Umbilical cord (tissue), 2 donors: Measurements from ENCODE around the gene SLC2A5. TPM values are rescaled to one million over a fixed set of nuclear protein-coding genes. Genes with fewer than 3 reads are reported as not detected.
A peak's percentile ranks its signal among the peaks of the same experiment; 100 is the strongest.
"Not testable (repeated sequence)": the region's sequence is repeated elsewhere in the genome, so short reads cannot be mapped to it uniquely, and the experiment has no call there.

Experiments used
- DNase-seq: peaks from one replicate; pipeline ENCODE4 v3.0.0-alpha.2; 2015; ENCODE audit warnings: low spot score
- total RNA-seq: library from RNA; depleted of rRNA; stranded (reverse); fragments of >200 nt; gene quantifications from one replicate; pipeline ENCODE4 v1.2.3, GENCODE V29; 2014; ENCODE audit warnings: low replicate concordance; ENCODE audit not compliant: insufficient read depth

SLC2A5 gene
- total RNA-seq, 1 donor from 2014 or later, result 14.2 TPM

DNA sequence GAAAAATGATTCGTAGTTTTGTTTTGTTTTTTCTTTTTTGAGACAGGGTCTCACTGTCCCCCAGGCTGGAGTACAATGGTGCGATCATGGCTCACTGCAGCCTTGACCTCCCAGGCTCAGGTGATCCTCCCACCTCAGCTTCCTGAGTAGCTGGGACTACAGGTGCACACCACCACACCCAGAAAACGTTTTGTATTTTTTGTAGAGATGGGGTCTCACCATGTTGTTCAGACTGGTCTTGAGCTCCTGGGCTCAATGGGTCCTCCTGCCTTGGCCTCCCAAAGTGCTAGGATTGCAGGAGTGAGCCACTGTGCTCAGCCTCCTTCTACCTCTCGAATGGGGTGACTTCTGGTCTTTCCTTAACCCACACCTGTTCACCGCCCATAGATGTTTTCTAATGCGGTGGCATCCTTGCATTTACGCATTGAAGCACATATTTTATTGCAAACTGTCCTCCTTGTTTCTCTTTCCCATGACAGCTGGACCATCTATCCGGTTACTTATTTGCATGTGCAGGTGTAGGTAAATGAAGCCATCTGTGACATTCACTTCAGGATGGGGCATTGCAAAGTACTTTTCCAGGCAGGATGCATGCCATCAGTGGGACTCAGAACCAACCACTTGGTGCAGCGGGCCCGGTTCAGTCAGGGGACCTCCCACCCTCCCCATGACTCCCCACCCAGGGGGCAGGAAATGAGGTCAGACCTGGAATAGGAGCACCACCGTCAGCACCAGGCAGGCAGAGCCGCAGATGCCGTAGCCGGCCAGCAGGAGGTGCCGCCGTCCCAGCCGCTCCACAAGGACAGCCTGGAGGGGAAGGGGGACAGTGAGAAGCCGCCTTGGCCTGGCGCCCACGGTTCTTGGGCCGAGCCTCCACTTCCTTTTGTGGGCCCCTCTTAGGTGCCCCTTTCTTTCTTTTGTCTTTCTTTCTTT lies 59.7 kb downstream of the SLC2A5 start:
- DNase-seq, result no peak

DNA sequence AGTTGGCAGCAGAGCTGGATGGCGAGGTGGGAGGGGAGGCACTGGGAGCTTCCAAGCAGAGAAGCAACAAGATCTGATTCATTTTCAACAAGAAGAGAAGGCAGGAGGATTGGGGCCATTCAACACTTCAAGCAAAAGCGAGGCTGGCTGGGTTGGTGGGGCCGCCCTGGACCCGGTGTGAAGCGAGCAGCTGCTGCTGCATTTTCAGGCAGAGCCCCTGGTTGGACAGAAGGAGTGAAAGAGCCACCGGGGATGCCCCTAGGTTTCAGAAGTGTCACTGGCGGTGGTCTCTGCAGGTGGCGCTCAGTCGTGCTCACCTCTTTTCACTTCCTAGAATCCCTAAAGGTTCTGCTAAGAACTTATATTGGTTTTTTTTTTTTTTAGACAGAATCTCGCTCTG lies 61.2 kb downstream of the SLC2A5 start:
- DNase-seq, result no peak

DNA sequence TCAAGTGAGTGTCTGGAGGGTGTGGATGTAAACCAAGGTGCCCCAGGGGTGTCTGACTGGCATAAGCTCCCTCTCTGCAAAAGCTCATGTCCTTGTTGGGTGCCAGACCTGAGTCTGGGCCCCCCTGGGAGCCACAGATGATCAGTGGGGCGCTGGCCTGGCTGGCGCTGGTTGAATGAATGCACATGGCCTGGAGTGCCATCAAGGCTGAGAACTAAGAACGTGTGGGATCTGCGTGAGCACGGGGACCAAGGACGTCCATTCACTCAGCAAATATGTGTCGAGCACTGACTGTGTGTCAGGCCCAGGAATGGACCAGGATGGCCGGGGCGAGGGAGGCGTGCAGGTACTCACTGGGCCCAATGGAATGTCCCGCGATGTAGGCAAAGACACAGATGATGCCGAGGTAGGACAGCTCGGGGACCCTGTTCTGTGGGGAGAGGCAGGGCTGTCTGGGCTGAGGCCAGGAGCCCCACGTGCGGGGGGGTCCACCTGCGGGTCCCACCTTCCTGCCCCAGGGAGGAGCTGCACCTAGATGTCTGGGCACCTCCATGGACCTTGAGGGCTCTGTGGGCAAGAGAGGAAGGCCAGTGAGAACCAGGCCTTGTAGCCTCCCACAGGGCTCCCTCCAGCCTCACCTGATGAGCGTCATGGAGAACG lies 62.3 kb downstream of the SLC2A5 start:
- DNase-seq, result no peak

DNA sequence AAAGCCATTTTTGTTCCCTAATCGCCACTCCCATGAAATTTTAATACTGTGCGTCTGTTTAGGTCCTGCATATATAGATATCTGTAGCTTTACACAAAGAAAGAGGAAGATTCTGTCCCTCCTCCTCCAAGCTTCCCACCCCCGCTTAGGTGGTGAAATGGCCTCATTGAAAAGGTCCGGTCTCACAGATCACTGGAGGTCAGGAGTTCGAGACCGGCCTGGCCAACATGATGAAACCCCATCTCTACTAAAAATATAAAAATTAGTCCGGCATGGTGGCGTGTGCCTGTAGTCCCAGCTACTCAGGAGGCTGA lies 64.1 kb downstream of the SLC2A5 start:
- no peak for DNase-seq

DNA sequence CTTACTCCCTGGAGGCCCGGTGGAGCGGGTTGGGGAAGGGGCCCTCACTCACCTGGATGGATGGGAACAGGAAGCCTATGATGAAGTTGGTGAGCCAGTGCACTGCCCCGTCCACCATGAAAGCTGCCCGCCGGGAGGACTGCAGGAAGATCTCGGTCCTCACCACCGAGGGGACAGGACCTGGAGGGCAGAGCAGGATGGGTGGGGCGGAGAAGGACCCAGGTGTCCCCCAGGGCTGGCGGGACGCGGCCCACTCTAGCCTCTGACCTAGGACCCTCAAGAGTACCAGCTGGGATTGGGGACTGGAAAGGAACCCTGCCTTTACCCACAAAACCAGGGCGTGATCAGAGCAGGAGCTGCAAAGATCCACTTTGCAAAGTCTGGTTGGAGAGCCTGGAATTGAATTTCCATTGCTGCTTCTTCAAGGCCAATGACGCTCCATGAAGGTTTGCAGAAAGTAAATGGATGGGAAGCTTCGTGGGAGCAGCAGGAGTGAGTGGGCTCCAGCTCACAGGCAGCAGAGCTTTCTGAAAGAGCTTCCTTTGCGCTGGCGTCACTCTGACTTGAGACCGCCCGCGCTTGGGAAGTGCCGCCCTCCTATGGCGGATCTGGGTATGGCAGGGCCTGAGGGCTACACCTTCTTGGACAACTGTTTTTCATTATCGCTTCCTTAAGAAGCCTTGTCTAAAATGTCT lies 64.6 kb downstream of the SLC2A5 start:
- DNase-seq, result peak; percentile 82

DNA sequence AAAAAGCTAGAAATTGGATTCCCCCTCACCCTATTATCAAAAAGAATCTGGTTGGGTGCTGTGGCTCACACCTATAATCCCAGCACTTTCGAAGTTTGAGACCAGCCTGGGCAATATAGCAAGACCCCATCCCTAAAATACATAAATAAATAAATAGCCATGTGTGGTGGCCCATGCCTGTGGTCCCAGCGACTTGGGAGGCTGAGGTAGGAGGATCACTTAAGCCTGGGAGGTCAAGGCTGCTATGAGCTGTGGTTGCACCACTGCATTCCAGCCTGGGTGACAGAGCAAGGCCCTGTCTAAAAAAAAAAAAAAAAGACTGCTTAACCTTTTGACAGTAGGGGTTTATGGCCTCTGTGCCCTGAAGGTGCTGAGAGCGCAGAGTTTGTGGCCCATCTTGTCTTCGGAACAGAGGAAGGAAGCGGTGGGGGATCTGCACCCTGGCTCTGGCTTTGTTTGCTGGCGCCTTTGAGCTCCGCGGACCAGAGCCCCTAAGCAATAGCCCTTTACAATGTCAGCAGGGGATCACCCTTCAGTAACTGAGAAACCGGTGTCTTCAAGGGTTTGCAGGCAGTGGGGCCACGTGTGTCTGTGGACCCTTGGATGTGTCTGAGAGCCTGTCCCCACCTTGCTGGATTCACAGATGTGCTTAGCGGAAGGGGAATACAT lies 65.3 kb downstream of the SLC2A5 start:
- DNase-seq, result no peak

DNA sequence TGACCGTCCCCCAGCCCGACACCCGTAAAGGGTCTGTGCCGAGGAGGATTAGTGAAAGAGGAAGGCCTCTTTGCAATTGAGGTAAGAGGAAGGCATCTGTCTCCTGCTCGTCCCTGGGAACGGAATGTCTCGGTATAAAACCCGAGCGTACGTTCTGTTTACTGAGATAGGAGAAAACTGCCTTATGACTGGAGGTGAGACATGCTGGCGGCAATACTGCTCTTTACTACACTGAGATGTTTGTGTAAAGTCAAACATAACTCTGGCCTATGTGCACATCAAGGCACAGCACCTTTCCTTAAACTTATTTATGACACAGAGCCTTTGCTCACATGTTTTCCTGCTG lies 67.2 kb downstream of the SLC2A5 start:
- DNase-seq, result not testable (repeated sequence)

DNA sequence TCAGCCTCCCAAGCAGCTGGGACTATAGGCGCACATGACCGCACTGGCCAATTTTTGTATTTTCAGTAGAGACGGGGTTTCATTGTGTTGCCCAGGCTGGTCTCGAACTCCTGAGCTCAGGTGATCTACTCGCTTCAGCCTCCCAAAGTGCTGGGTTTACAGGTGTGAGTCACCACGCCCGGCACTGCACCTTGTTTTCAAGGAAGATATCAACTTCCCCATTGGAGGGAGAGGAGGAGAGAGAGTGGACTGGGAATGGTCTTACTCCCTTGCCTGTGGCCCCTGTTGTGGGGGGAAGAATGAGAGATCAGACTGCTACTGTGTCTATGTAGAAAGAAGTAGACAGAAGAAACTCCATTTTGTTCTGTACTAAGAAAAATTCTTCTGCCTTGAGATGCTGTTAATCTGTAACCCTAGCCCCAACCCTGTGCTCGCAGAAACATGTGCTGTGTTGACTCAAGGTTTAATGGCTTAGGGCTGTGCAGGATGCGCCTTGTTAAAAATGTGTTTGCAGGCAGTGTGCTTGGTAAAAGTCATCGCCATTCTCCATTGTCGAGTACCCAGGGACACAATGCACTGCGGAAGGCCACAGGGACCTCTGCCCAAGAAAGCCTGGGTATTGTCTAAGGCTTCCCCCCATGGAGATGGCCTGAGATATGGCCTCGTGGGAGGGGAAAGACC lies 67.8 kb downstream of the SLC2A5 start:
- peak; percentile 19 for DNase-seq

DNA sequence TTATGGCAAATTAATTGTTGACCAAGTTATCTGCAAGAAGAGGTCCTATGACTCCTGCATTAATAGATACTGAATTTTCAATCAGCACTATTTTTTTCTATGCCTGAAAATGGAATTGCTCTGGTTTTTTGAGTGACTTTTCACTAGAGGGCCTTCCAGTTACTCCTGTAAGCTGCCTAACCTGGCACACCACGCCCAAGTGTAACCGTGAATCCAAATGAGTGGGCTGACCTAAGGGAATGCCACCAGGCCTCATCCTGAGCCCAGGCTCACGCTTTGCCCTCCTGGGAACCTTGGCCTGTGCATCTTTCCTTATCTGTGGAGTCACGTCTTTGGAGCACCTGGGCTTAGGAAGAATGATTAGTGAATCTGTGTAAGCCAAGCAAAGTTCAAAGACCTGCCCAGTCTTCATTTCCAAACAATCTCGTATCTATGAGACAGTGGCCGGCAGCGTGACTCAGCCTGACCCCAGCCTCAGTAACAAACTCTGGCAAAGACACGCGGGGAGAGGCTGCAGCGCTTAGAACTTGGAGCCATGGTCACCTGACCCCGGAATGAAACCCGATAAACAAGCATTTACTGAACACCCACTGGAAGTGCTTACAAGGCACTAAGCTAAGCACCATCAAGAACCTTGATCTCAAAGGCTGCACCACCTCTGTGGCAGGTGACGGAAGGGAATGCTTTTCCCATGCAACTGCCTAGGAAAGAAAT lies 75.3 kb downstream of the SLC2A5 start:
- DNase-seq, result not testable (repeated sequence)

DNA sequence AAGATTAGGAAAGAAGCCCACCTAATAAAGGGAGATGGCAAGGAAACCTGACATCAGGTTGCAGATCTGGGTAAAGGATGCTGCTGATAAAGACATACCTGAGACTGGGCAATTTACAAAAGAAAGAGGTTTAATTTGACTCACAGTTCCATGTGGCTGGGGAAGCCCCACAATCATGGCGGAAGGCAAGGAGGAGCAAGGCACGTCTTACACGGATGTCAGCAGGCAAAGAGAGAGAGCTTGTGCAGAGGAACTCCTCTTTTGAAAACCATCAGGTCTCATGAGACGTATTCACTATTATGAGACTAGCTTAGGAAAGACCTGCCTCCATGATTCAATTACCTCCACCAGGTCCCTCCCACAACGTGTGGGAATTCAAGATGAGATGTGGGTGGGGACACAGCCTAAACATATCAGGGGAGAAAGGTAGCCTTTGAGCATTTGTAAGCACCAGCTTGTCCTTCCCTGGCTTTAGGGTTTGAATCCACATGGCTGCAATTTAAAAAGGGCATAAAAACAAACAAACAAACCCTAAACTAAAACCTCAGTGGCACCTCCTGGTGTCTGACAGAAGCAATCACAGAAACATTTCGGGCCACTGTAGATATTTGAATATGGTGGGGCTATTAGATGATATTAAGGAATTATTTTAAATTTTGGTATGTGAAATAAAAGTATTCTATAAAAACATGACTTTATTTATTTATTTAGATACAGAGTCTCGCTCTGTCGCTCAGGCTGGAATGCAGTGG lies 76.3 kb downstream of the SLC2A5 start:
- no peak for DNase-seq

DNA sequence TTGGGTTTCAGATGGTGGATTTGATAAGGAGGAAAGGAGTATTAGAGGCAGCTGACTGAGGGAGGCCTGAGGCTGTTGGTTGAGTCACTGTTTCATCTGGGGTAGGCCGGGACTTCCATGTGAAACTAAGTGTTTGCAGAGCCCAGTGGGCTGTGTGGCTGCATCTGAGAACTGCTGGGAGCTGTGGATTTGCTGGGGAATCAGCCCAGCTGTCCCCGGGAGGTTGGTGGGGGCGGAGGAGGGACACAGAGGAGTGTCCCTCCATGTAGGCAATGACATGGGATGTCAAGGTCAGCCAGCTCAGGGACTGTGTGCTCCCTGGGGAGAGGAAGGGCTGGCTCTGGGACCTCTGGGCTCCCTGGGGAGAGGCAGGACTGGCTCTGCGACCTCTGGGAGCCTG lies 79.6 kb downstream of the SLC2A5 start:
- DNase-seq, result no peak

DNA sequence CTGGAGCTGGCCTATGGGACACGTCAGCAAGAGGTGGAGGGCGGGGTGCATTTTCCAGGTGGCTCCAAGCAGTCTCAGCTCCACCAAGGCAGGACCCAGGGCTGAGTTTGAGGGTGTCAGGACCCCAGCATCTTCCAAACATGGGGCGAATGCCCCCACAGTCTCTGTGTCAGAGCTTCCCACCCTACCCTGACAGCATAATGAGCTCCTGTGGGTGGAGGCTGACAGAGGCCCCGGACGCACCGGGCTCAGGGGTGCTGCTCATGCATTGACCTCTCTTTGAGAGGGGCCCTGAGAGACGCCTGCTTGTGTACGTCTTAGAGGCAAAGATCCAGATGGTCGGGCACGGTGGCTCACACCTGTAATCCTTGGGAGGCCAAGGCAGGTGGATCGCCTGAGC lies 80.4 kb downstream of the SLC2A5 start:
- DNase-seq, result no peak

DNA sequence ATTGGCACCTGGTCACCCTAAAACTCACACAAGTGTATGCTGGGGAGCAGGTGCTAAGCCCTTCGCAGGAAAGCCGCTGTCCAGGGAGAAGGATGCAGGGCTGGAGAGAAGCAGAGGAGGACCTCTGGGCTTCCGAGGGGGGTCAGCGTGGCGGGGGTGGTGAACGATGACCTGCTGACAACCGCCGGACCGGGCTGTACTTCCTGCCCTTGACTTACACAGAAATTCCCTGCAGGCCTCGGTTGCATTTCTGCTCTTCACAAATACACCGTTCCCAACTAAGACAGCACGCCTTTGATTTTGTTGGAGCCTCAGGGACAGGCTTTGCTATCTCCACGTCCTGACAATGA lies 80.8 kb downstream of the SLC2A5 start:
- DNase-seq, result no peak

DNA sequence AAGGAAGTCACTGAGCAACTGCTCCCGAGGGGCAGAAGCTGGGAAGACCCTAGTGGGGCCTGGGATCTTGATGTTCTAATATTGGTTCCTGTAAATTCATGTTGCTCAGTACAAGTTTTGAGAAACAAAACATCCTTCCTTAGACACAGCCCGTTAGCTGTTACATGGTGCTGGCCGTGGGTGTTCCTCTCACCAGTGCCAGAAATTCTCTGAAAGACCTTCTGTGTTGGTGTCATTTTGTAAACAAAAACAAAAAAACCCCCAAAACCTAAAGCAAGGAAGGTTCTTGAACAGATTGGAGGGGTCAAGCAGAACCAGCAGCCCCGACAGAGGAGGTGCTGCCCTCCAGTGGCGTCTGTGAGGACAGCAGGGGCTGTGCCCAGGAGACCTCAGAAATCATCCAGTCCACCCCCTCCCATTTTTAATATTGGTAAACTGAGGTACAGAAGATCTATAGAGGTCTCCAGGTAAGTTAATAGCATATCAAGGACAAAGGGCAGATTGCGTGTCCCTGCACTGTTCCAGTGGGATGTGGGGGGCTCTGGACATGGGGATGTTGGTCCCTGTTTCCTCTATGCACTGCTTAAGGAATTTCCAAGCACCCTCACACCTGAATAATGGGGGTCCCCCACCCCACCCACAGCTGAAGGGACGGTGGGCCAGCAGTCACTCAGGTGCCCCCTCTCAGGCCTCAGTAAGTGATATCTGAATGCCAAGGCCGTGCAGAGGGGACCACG lies 81.4 kb downstream of the SLC2A5 start:
- DNase-seq, result peak; percentile 23

DNA sequence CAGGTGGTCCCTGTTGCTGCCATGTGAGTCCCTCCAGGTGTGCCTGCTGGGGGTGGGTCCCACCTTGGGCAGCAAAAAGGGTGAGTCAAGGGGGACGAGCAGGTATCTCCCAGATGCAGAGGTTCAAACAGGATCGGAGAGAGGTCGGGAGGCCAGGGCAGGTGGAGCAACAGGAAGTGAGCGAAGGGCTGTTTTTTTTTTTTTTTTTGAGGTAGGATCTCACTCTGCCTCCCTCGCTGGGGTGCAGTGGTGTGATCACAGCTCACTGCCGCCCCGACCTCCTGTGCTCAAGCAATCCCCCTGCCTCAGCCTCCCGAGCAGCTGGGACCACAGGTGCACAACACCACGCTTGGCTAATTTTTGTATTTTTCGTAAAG lies 82.6 kb downstream of the SLC2A5 start:
- DNase-seq, result no peak

DNA sequence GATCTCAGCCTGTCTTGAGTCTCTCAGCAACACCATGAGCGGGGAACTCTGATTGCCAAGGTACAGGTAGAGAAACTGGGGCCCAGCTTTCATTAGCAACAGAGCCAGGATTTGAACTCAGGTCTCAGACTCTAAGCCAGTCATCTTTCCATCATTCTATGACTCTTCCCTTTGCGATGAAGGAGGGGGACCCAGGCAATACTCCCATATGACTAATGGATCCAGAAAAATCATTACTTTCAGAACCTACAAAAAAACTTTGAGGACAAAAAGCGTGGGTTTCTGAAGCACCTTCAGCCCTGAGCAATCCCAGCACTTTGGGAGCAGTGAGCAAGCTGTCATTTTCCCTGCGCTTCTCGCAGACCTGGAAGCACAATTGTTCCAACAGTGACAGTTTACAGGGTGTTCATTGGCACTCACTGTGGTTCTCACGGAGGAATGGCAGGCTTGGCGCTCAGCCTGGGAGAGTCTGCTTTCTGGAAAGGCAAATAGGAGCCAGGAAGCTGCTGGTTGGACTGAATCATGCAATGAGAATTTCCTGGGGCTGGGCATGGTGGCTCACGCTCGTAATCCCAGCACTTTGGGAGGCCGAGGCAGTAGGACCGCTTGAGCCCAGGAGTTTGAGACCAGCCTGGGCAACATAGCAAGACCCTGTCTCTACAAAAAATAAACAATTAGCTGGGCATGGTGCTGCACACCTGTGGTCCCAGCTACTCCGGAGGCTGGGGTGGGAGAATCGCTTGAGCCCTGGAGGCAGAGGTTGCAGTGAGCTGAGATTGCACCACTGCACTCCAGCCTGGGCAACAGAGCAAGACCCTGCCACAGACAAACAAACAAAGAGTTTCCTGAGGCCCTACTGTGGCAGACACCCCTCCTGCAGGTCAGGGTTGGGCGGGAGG lies 83.3 kb downstream of the SLC2A5 start:
- DNase-seq, result peak; percentile 69
